Astrocyte (in vitro differentiated cells and primary cell): ENCODE data around the gene BEST1. TPM values are rescaled to one million over a fixed set of nuclear protein-coding genes. Genes with fewer than 3 reads are reported as not detected.

Source experiments
- DNase-seq: peaks from one replicate; pipeline ENCODE4 v3.0.0-alpha.2; 2010; ENCODE audit warnings: low read depth
- FAIRE-seq: peaks from 2 replicates; lab custom pipeline; 2011; peaks lifted over from hg19 to GRCh38; lab: Jason Lieb, UNC
- H2AFZ ChIP-seq: 2 replicates; pipeline ENCODE4 v1.6.0; 2012; ENCODE audit warnings: low read depth, low read length, inconsistent platforms
- H3K27ac ChIP-seq: 2 replicates; pipeline ENCODE4 v1.5.1; 2011; ENCODE audit warnings: low read depth, low read length, inconsistent platforms
- H3K27me3 ChIP-seq: 2 replicates; pipeline ENCODE4 v1.6.0; 2011; ENCODE audit warnings: low read length, inconsistent platforms; ENCODE audit not compliant: insufficient read depth
- H3K36me3 ChIP-seq: 2 replicates; pipeline ENCODE4 v1.5.1; 2011; ENCODE audit warnings: low read length, inconsistent platforms; ENCODE audit not compliant: insufficient read depth
- H3K4me1 ChIP-seq: 2 replicates; pipeline ENCODE4 v1.5.1; 2011; ENCODE audit warnings: low read length, inconsistent platforms; ENCODE audit not compliant: insufficient read depth
- H3K4me2 ChIP-seq: 2 replicates; pipeline ENCODE4 v1.6.0; 2012; ENCODE audit warnings: low read length, inconsistent platforms
- H3K4me3 ChIP-seq: 2 replicates; pipeline ENCODE4 v1.5.1; 2011; ENCODE audit warnings: low read depth, mild to moderate bottlenecking, low read length, inconsistent platforms; ENCODE audit not compliant: insufficient read depth
- H3K79me2 ChIP-seq: 2 replicates; pipeline ENCODE4 v1.6.0; 2012; ENCODE audit warnings: mild to moderate bottlenecking, low read length, inconsistent platforms; ENCODE audit not compliant: insufficient read depth
- H3K9ac ChIP-seq: 2 replicates; pipeline ENCODE4 v1.6.0; 2012; ENCODE audit warnings: mild to moderate bottlenecking, low read length, inconsistent platforms
- H3K9me3 ChIP-seq: 2 replicates; pipeline ENCODE4 v1.5.1; 2012; ENCODE audit warnings: low read depth, mild to moderate bottlenecking, low read length, inconsistent platforms; ENCODE audit not compliant: insufficient read depth
- H4K20me1 ChIP-seq: 2 replicates; pipeline ENCODE4 v1.6.0; 2012; ENCODE audit warnings: low read length, inconsistent platforms; ENCODE audit not compliant: insufficient read depth
- H3K27ac Mint-ChIP-seq: one replicate; pipeline ENCODE4 v1.8.0; 2021; ENCODE audit warnings: mild to moderate bottlenecking, mixed read lengths; ENCODE audit not compliant: unreplicated experiment
- H3K27me3 Mint-ChIP-seq: one replicate; pipeline ENCODE4 v1.8.0; 2021; ENCODE audit warnings: low read depth, mixed read lengths; ENCODE audit not compliant: unreplicated experiment
- H3K36me3 Mint-ChIP-seq: one replicate; pipeline ENCODE4 v1.8.0; 2021; ENCODE audit warnings: low read depth, mixed read lengths; ENCODE audit not compliant: unreplicated experiment
- H3K4me1 Mint-ChIP-seq: one replicate; pipeline ENCODE4 v1.8.0; 2021; ENCODE audit warnings: low read depth, mixed read lengths; ENCODE audit not compliant: unreplicated experiment
- H3K4me3 Mint-ChIP-seq: one replicate; pipeline ENCODE4 v1.8.0; 2021; ENCODE audit warnings: mild to moderate bottlenecking, moderate library complexity, mixed read lengths; ENCODE audit not compliant: unreplicated experiment
- H3K9me3 Mint-ChIP-seq: one replicate; pipeline ENCODE4 v1.8.0; 2021; ENCODE audit warnings: mild to moderate bottlenecking, mixed read lengths; ENCODE audit not compliant: unreplicated experiment
- CTCF ChIP-seq: IDR thresholded peaks from 2 replicates; pipeline ENCODE4 v1.5.1; 2011; ENCODE audit warnings: low read depth, mild to moderate bottlenecking, inconsistent platforms, low read length, moderate library complexity; ENCODE audit not compliant: insufficient read depth
- EZH2 ChIP-seq: IDR thresholded peaks from 2 replicates; pipeline ENCODE4 v1.6.1; 2012; ENCODE audit warnings: mild to moderate bottlenecking, low read length, inconsistent platforms; ENCODE audit not compliant: insufficient read depth
- total RNA-seq: library from RNA; stranded (reverse); gene quantifications from 2 replicates; pipeline ENCODE4 v1.2.1, GENCODE V29; 2021

The BEST1 gene
- total RNA-seq, 1 donor from 2014 or later: 0.66 TPM

GRCh38 chr11:61960532-61960931, 10.4 kb downstream of the BEST1 start:
- H3K4me2 ChIP-seq: no peak overlapping the region
- no peak overlapping the region for H3K27ac Mint-ChIP-seq
- no peak overlapping the region for H3K4me3 Mint-ChIP-seq
- peaks cover 18% of the 10 kb centered on the region for H3K4me1 Mint-ChIP-seq
- DNase-seq: no peak
- H3K4me1 ChIP-seq: peaks cover 12% of the 10 kb centered on the region
- H3K9ac ChIP-seq: no peak overlapping the region
- H3K79me2 ChIP-seq: peaks cover 9% of the 10 kb centered on the region
- FAIRE-seq: no peak
- no peak overlapping the region for H3K27ac ChIP-seq
- TF ChIP-seq CTCF (no peak), EZH2 (no peak)
- no peak overlapping the region for H2AFZ ChIP-seq
- peaks cover 44% of the 10 kb centered on the region for H4K20me1 ChIP-seq
- H3K27me3 Mint-ChIP-seq: peaks cover 17% of the 10 kb centered on the region
- H3K9me3 Mint-ChIP-seq: peaks cover 4% of the 10 kb centered on the region
- H3K27me3 ChIP-seq: peaks cover 5% of the 10 kb centered on the region
- peaks cover 20% of the 10 kb centered on the region for H3K36me3 ChIP-seq
- no peaks in the 10 kb centered on the region for H3K9me3 ChIP-seq
- no peak overlapping the region for H3K4me3 ChIP-seq
- peaks cover 34% of the 10 kb centered on the region for H3K36me3 Mint-ChIP-seq

DNA sequence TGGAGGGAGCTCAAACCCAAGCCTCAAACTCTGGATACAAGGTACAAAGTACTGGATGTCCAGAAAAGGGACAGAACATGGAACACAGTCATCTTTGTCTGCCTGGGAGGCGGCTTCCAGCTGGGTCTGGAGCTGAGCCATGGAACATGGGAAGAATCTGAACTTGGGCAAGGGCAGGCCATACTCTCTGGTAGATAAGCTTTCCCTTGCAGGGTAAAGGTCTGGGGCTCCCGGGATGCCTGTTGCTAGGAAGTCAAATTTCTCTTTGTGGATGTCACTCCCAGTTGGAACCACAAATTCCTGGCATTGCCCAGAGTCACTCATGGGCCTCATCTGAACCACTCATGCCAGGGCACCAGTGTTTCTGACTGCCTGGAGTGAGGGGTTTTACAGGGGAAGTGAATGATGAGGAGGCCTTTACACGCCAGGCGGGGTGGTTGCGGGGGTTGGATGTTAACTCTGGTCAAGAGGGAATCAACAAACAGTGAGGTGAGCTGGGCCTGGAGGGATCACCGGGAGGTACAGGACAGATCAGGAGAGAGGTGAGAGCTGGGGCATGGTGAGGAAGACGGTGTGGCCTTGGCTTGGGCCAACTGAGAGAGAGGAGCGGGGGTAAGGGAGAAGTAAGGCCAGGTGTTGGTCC, 11.5 kb downstream of the BEST1 start:
- no peak overlapping the region for H3K27ac ChIP-seq
- peak overlapping the region; percentile 83 for H3K27ac Mint-ChIP-seq

More for the DNA sequence above, 11.5 kb downstream of the BEST1 start:
- no peaks in the 10 kb centered on the region for H3K9me3 ChIP-seq
- H3K79me2 ChIP-seq: peaks cover 21% of the 10 kb centered on the region
- Mint-ChIP-seq H3K9me3 (peaks cover 4% of the 10 kb centered on the region), H3K4me1 (peaks cover 18% of the 10 kb centered on the region), H3K4me3 (no peak overlapping the region), H3K27me3 (peaks cover 6% of the 10 kb centered on the region), H3K36me3 (peaks cover 37% of the 10 kb centered on the region)
- no peak overlapping the region for H3K9ac ChIP-seq
- no peak overlapping the region for H2AFZ ChIP-seq
- peaks cover 10% of the 10 kb centered on the region for H3K4me1 ChIP-seq
- peaks cover 22% of the 10 kb centered on the region for H3K36me3 ChIP-seq
- FAIRE-seq: no peak
- H3K27me3 ChIP-seq: no peaks in the 10 kb centered on the region
- TF ChIP-seq CTCF: no peak
- TF ChIP-seq EZH2: no peak
- no peak overlapping the region for H3K4me3 ChIP-seq
- no peak overlapping the region for H3K4me2 ChIP-seq
- no peak for DNase-seq
- H4K20me1 ChIP-seq: peaks cover 56% of the 10 kb centered on the region
